Hepatocyte (in vitro differentiated cells): ENCODE data around the gene ZMYND8.

Experiments used
- EZH2 ChIP-seq: fragments of 200-600 bp; sonication (generic); IDR thresholded peaks from 2 replicates; pipeline ENCODE4 v1.6.1; 2016; ENCODE audit warnings: antibody characterized with exemption, mild to moderate bottlenecking, borderline replicate concordance
- EZH2phosphoT487 ChIP-seq: fragments of 200-600 bp; sonication (generic); IDR thresholded peaks from one replicate; pipeline ENCODE4 v1.6.1; 2018; ENCODE audit warnings: antibody characterized with exemption, mild to moderate bottlenecking, low read depth, moderate library complexity; ENCODE audit not compliant: unreplicated experiment, severe bottlenecking
- TF ChIP-seq, protein P1 (sequence below): fragments of 200-600 bp; sonication (generic); IDR thresholded peaks from 2 replicates; pipeline ENCODE4 v1.5.1; 2016; ENCODE audit warnings: antibody characterized with exemption, mild to moderate bottlenecking; ENCODE audit not compliant: poor library complexity

DNA sequence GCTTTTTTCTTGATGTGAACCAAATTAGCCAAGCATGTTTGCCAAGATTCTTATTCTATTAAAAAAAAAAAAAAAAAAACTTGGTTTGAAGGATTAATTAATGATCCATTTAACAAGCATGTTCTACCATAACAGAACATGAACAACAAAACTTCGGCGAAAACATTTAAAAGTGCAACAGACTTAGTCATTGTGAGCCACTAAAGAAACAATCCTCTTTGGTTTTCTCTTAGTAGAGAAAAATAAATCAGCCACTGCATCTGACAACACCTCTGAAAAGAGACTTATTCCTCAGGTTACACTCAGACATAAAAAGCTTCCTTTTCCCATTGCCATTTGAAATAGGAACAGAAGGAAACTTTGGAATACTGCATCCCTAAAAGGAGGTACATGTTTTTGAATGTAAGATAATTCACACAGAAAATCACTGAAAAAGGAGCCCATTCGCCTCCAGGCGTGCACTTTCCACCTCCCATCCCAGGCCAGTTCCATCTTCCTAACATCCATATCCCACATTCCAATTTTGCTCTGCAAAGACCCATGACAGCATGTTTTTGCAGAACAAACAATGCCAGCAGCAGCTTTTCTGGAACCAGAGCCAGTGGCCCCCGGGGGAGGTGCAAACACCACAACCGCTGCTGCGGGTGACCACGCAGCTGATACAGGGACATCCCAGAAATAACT lies 79.5 kb downstream of the ZMYND8 start:
- TF ChIP-seq EZH2 (no peak), EZH2phosphoT487 (no peak)
- TF ChIP-seq, protein P1, sequence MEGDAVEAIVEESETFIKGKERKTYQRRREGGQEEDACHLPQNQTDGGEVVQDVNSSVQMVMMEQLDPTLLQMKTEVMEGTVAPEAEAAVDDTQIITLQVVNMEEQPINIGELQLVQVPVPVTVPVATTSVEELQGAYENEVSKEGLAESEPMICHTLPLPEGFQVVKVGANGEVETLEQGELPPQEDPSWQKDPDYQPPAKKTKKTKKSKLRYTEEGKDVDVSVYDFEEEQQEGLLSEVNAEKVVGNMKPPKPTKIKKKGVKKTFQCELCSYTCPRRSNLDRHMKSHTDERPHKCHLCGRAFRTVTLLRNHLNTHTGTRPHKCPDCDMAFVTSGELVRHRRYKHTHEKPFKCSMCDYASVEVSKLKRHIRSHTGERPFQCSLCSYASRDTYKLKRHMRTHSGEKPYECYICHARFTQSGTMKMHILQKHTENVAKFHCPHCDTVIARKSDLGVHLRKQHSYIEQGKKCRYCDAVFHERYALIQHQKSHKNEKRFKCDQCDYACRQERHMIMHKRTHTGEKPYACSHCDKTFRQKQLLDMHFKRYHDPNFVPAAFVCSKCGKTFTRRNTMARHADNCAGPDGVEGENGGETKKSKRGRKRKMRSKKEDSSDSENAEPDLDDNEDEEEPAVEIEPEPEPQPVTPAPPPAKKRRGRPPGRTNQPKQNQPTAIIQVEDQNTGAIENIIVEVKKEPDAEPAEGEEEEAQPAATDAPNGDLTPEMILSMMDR, result no peak
